ENCODE results near the gene TMEM44.

The TMEM44 gene

GRCh38 chr3:194659778-194660177, 26.6 kb upstream of the TMEM44 start:
- Histone ChIP-seq H3K4me3 (ENCODE audit: low read length, poor library complexity, severe bottlenecking) (no peak overlapping the region), H3K9ac (ENCODE audit: low read depth, low read length, poor library complexity, severe bottlenecking) (no peak overlapping the region), H3K36me3 (ENCODE audit: insufficient read depth, low read length) (peaks cover 33% of the 10 kb centered on the region)

GRCh38 chr3:194658477-194659242, 25.4 kb upstream of the TMEM44 start:
- H3K36me3 ChIP-seq (ENCODE audit: insufficient read depth, low read length), result peaks cover 39% of the 10 kb centered on the region
- H3K4me2 ChIP-seq (ENCODE audit: low read depth, low read length, poor library complexity, severe bottlenecking), result peak overlapping the region; percentile 51
- peaks cover 59% of the 10 kb centered on the region for H3K4me1 ChIP-seq (ENCODE audit: insufficient read depth, low read length, poor library complexity, severe bottlenecking)
- no peaks in the 10 kb centered on the region for H4K20me1 ChIP-seq (ENCODE audit: insufficient read depth, low read length, poor library complexity, severe bottlenecking)
- H3K9me2 ChIP-seq (replicated peaks; ENCODE audit: low read depth, low read length), result no peaks in the 10 kb centered on the region
- no peaks in the 10 kb centered on the region; the same call in 1 of the 2 replicates for H3F3A ChIP-seq (ENCODE audit: low read depth)
- no peaks in the 10 kb centered on the region for H3K27me3 ChIP-seq (ENCODE audit: insufficient read depth, low read length, poor library complexity, severe bottlenecking)
- peaks cover 44% of the 10 kb centered on the region; the same call in 1 of the 2 replicates for H3K79me2 ChIP-seq (ENCODE audit: insufficient read depth, low read length)
- no peak for TF ChIP-seq EZH2phosphoT487 (IDR thresholded peaks at IDR 0.05; ENCODE audit: borderline replicate concordance)
- TF ChIP-seq CTCF (conservative IDR thresholded peaks at IDR 0.05; ENCODE audit: low read length), result no peak
- H3K4me3 ChIP-seq (ENCODE audit: low read length, poor library complexity, severe bottlenecking), result peak overlapping the region; percentile 39
- H3K9me3 ChIP-seq (ENCODE audit: insufficient read depth, low read depth, low read length), result no peaks in the 10 kb centered on the region
- H3K9ac ChIP-seq (ENCODE audit: low read depth, low read length, poor library complexity, severe bottlenecking), result peak overlapping the region; percentile 51
- H2AFZ ChIP-seq (ENCODE audit: low read length), result no peak overlapping the region

More at GRCh38 chr3:194659778-194660177, 26.6 kb upstream of the TMEM44 start:
- Histone ChIP-seq H3F3A (ENCODE audit: low read depth) (no peaks in the 10 kb centered on the region; the same call in 1 of the 2 replicates), H3K79me2 (ENCODE audit: insufficient read depth, low read length) (peaks cover 33% of the 10 kb centered on the region; the same call in 1 of the 2 replicates), H3K4me1 (ENCODE audit: insufficient read depth, low read length, poor library complexity, severe bottlenecking) (peaks cover 59% of the 10 kb centered on the region), H3K9me2 (replicated peaks; ENCODE audit: low read depth, low read length) (no peaks in the 10 kb centered on the region), H3K9me3 (ENCODE audit: insufficient read depth, low read depth, low read length) (no peaks in the 10 kb centered on the region), H4K20me1 (ENCODE audit: insufficient read depth, low read length, poor library complexity, severe bottlenecking) (no peaks in the 10 kb centered on the region), H3K27me3 (ENCODE audit: insufficient read depth, low read length, poor library complexity, severe bottlenecking) (no peaks in the 10 kb centered on the region), H3K4me2 (ENCODE audit: low read depth, low read length, poor library complexity, severe bottlenecking) (no peak overlapping the region), H2AFZ (ENCODE audit: low read length) (no peak overlapping the region)
- TF ChIP-seq EZH2phosphoT487 (IDR thresholded peaks at IDR 0.05; ENCODE audit: borderline replicate concordance) (no peak), CTCF (conservative IDR thresholded peaks at IDR 0.05; ENCODE audit: low read length) (no peak)

- H3K27me3 ChIP-seq (ENCODE audit: insufficient read depth, low read length, poor library complexity, severe bottlenecking), result no peaks in the 10 kb centered on the region
- no peak for TF ChIP-seq CTCF (conservative IDR thresholded peaks at IDR 0.05; ENCODE audit: low read length)
- TF ChIP-seq EZH2phosphoT487 (IDR thresholded peaks at IDR 0.05; ENCODE audit: borderline replicate concordance), result no peak
- peaks cover 44% of the 10 kb centered on the region for H3K36me3 ChIP-seq (ENCODE audit: insufficient read depth, low read length)
- no peak overlapping the region for H3K4me3 ChIP-seq (ENCODE audit: low read length, poor library complexity, severe bottlenecking)
- H3K79me2 ChIP-seq (ENCODE audit: insufficient read depth, low read length), result peaks cover 40% of the 10 kb centered on the region; the same call in 1 of the 2 replicates
- peak overlapping the region; percentile 51 for H3K4me2 ChIP-seq (ENCODE audit: low read depth, low read length, poor library complexity, severe bottlenecking)
- peaks cover 54% of the 10 kb centered on the region for H3K4me1 ChIP-seq (ENCODE audit: insufficient read depth, low read length, poor library complexity, severe bottlenecking)
- H3K9me3 ChIP-seq (ENCODE audit: insufficient read depth, low read depth, low read length), result no peaks in the 10 kb centered on the region
- H3K9ac ChIP-seq (ENCODE audit: low read depth, low read length, poor library complexity, severe bottlenecking), result peak overlapping the region; percentile 51
- H4K20me1 ChIP-seq (ENCODE audit: insufficient read depth, low read length, poor library complexity, severe bottlenecking), result no peaks in the 10 kb centered on the region
- no peaks in the 10 kb centered on the region for H3K9me2 ChIP-seq (replicated peaks; ENCODE audit: low read depth, low read length)
- H3F3A ChIP-seq (ENCODE audit: low read depth), result no peaks in the 10 kb centered on the region; the same call in 1 of the 2 replicates
- H2AFZ ChIP-seq (ENCODE audit: low read length), result no peak overlapping the region
Observed at GRCh38 chr3:194657439-194657838, 24.2 kb upstream of the TMEM44 start.

Data from Loucy (cell line).